Measurements from ENCODE around the gene NMRK1.

NMRK1 gene

GRCh38 chr9:75054368-75055001 is 33.5 kb downstream of the NMRK1 start:
- no peak for DNase-seq

DNA sequence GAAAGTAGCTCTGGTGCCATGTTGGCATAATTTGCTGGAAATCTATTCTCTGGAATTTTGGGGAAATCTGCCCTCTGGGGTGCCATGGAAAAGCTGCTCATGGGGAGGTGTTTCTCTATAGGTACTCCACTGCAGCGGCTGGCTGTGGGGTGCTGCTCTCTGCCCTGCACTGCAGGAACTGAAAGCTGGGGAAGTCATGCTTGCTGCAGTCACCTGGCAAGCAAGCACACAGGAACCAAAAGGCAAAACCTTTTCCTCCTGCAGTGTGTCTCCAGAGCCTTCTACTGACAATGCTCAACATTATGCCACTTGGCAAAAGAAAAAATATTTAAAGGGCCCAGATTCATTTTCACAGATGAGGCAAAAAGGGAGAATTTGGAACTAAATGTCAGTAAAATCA is 34.1 kb downstream of the NMRK1 start:
- no peak for DNase-seq

- DNase-seq, result no peak
Measured at GRCh38 chr9:75051285-75051684, 36.7 kb downstream of the NMRK1 start.

- DNase-seq, result no peak
Measured at GRCh38 chr9:75047506-75047905, 40.4 kb downstream of the NMRK1 start.

DNA sequence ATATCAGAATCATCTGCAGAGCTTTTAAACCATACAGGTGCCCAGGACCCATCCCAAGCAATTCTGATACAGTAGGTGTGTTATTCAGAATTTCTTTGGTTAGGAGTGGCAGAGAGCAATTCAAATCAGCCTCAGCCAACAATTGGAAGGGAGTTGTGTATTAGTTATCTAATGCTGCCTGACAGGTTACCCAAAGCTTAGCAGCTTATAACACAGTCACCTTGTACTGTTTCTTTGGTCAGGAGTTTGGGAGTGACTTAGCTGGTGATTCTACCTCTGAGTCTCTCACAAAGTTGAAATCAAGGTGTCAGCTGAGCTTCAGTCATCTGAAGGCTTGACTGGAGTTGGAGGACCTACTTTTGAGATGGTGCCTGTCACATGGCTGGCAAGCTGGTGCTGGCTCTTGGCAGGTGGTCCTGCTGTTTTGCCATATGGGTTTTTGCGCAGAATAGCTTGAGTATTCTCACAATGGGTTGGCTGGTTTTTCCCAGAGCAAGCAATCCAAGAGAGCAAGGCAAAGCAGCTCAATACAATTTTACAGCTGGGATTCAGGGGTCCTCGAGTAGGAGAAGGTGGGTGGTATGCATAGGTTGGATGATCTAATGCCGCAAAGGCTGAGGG is 41.1 kb downstream of the NMRK1 start:
- DNase-seq, result no peak

- DNase-seq, result no peak
Measured at GRCh38 chr9:75041041-75041440, 46.9 kb downstream of the NMRK1 start.

DNA sequence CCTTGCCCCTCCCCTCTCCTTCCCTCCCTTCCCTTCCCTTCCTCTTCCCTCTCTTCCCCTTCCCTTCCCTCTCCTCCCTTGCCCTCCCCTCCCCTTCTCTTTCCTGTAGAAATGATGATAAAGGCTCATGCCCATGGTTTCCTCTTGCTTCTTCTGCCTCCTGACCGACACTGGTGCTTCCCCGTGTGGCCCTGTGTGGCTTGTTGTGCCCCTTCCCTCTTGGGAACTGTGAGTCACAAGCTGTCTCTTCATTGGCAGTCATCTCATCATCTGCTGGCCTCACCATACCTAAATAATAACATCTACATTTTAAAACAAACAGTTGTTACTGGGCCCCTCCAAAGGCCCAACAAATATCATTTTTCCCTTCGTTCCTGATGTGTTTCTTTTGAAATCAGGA is 48.2 kb downstream of the NMRK1 start:
- DNase-seq, result no peak

DNA sequence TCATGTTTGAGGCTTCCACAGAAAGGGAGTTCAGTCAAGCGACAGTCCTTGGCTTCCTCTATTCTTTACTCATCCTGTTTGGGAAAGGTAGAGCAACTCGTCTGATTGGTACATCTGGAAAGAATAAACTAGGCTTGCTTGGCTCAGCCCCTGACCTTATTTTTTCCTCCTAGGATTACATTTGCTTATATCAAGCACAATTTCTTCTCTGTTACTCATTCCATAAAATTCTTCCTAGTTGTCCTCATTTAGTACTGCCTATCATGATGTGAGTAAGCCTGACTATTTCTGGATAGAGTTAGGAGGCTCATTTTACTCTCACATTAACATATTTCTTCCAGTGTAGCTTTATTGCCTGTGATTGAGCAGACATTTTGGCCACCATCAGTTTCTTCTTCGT is 48.9 kb downstream of the NMRK1 start:
- no peak for DNase-seq

- no peak for DNase-seq
Measured at GRCh38 chr9:75036793-75037192, 51.2 kb downstream of the NMRK1 start.

DNA sequence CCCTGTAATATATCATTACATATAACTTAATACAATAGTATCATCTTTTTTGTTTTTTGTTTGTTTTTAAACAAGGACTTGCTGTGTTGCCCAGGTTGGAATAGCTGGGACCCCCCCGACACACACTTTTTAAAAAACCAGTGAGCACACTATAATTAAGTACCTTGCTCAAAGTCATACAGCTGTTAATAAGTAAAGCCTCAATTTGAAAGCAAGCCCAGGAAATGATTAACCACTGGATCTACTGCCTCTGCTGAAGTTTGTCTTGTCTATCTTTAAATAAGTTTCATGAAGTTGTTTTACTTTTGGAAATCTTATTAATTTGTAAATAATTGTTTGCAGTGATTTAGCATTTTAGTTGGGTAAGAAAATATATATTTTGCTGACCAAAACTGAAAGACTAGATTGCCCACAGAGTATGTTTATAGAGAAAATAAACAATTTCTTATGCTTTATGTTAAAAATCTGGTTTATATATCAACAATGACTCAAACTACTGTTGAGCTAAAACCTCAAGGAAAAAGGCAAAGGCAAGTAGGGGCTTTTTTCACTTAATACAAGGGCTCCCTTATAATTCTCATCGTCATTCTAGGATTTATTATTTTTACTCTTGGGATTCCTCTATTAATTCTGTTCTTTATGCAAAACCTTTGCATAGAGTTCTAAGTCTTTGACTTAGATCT is 54.0 kb downstream of the NMRK1 start:
- DNase-seq, result no peak

- DNase-seq, result peak; percentile 51
Measured at GRCh38 chr9:75027187-75028107, 60.5 kb downstream of the NMRK1 start.

- DNase-seq, result peak; percentile 6
Measured at GRCh38 chr9:75023846-75024245, 64.1 kb downstream of the NMRK1 start.

DNA sequence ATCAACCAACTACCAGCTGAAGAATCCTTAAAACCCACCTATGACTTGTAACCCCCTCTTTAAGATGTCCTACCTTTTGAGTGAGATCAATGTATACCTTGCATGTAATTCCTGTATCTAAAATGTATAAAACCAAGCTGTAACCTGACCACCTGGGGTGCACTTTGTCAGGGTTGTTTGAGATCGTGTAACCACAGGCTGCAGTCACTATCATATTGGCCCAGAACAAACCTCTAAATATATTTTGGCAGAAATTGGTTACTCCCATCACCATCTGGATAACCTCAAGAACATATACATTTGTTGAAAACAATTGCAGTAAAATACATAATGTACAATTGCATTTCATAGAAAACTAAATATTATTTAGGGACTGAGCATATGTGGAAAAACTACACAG is 68.3 kb downstream of the NMRK1 start:
- no peak for DNase-seq

GRCh38 chr9:75019022-75019421 is 68.9 kb downstream of the NMRK1 start:
- no peak for DNase-seq

- DNase-seq, result no peak
Measured at GRCh38 chr9:75017378-75017777, 70.6 kb downstream of the NMRK1 start.

GRCh38 chr9:75013735-75014134 is 74.2 kb downstream of the NMRK1 start:
- DNase-seq, result peak; percentile 5
